Cerebellar cortex (tissue), 1 donor: ENCODE results near the gene MIA.
"Not testable (repeated sequence)": the region's sequence is repeated elsewhere in the genome, so short reads cannot be mapped to it uniquely, and the experiment has no call there.

Experiments
- DNase-seq: peaks from one replicate; pipeline ENCODE4 v3.0.0-alpha.2; 2015; ENCODE audit warnings: low spot score

MIA gene

GRCh38 chr19:40780582-40780981 is 5.3 kb downstream of the MIA start:
- DNase-seq: no peak

DNA sequence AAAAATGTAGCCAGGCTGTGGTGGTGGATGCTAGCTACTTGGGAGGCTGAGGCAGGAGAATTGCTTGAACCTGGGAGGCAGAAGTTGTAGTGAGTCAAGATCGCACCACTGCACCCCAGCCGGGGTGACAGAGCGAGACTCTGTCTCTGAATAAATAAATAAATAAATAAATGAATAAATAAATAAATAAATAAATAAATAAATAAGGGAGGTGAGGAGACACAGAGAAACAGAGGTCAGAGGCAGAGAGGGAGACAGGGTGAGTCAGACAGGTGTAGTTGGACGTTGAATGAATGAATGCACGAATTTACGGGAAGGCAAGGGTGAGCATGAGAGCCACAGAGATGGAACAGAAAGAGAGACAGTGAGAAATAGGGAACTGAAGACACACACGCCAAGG is 5.8 kb downstream of the MIA start:
- DNase-seq: no peak

DNA sequence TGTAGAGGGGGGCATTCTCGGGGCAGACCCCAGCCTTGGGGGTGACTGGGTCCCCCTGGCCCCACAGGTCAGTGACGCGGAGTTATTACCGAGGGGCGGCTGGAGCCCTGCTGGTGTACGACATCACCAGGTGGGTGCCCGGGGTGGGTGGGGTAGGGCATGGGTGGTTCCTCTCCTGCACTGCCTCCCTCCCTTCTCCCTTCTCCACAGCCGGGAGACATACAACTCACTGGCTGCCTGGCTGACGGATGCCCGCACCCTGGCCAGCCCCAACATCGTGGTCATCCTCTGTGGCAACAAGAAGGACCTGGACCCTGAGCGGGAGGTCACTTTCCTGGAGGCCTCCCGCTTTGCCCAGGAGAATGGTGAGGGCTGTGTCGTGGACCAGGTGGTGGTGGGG is 8.4 kb downstream of the MIA start:
- DNase-seq: no peak

DNA sequence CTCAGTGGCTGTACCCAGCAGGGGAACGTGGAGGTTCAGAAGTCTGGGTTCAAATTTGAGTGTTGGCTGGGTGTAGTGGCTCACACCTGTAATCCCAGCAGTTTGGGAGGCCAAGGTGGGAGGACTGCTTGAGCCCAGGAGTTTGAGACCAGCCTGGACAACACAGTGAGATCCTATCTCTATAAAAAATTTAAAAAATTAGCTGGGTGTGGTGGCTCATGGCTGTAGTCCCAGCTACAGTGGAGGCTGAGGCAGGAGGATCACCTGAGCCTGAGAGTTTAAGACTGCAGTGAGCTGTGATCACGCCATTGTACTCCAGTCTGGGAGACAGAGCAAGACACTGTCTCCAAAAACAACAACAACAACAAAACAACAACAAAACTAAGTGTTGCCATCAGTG is 8.8 kb downstream of the MIA start:
- DNase-seq: not testable (repeated sequence)

- DNase-seq: no peak
These were observed 10.2 kb downstream of the MIA start for GRCh38 chr19:40785526-40785925.

- no peak for DNase-seq
These were observed 11.0 kb downstream of the MIA start for GRCh38 chr19:40786060-40787037.

DNA sequence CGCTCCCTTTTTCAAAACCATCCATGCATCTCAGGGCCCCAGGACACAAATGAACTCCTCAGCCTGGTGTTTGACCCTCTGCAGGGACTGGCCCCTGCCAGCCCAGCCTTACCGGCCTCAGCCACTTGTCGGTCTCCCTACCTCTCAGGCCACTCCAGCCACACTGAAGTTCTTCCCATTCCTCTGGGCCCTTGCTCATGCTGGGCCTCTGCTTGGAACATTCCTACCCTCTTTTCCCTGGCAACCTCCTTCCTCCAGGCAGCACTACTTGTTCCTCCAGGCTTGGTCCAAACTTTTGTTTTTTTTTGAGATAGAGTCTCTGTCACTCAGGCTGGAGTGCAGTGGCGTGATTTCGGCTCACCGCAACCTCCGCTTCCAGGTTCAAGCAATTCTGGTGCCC is 16.0 kb downstream of the MIA start:
- no peak for DNase-seq

DNA sequence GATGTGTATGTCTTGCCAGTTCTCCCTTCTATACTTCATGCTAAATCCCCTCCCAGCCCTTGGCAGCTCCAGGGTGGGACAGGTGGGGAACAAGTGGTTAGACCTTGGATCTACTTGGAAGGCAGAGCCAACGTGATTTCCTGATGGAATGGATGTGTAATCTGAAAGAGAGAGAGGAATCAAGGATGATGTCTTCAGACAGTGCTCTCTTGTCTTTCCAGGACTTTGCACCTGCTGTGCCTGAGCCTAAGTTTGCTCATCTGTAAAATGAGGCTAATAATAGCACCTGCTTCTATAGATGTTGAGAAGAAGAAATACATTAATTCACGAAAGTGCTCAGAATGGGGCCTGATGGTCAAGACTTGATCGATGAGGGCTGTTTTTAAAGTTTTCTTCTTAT is 16.7 kb downstream of the MIA start:
- no peak for DNase-seq

- no peak for DNase-seq
These were observed 22.0 kb downstream of the MIA start for GRCh38 chr19:40797166-40797962.

DNA sequence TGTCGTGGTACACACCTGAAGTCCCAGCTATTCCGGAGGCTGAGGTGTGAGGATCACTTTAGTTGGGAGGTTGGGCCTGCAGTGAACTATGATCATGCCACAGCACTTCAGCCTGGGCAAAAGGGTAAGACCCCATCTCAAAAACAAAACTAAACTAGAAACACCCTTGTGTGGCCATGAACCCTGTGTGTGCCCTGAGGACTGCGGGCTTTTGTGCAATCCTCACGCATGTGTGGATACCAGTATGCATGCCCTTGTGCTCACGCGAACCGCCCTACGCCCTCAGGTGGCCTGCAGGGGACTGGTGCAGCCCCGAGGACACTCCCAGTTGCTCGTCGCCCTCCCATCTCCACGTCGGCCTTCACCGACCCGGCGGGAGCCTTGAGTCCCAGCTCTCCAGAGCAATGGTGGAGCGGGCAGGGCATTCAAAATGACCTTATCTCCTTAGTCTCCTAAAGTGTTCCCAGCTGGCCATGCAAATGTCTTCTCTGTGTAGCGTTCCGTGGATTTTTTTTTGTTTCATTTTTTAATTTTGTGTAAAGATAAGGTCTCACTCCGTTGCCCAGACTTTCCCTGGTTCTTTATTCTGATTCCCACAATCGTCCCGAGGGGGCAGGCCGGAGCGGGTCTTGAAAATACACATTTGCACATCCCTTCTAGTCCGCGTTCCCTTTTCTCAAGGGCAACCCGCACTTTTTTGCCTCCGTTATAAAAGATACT is 22.8 kb downstream of the MIA start:
- DNase-seq: peak; percentile 73

DNA sequence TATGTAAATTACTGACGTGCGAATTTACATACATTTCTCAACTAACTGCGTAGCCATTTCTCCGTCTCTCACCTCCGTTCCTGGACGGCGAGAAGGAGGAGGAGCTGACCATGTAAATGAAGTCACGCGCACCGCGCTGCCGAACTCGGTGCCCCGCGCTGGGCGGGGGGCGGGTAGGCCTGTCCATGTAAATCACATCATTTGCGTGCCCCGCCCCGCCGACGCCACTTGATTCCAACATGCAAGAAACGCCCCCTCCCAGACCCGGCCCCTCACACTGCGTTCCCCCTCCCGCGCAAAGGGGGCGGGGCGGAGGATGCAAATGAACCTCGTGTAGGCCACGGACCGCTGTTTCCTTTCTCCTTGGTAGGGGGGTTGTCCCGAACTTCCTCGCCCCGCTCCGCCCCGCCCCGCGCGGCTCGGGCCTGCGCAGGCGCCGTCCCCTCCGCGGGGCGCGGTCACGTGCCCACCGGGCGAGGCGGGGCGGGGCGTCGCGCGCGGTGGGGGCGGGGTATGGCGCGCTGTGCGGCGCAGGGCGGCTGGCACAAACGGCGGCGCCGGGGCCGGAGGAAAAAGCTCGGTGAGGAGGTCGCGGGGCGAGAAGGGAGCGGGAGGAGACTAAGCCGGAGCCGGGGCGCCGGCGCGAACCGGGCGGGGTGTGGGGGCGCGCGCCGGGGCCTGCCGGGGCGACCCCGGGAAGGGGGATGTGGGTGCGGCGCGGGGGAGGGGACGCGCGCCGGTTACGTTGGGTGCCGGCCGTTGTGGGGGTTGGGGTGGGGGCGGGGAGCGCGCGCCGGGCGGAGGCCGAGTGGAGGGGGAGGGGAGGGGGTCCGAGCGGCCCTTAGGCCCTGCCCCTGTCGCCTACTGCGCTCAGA is 23.6 kb downstream of the MIA start, which contains the start of gene EGLN2:
TSS of gene EGLN2 (plus strand) at position 509 of the 875 bp plus-strand sequence. CDS start 1,382 bp downstream, outside the sequence.
- DNase-seq: peak; percentile 100

DNA sequence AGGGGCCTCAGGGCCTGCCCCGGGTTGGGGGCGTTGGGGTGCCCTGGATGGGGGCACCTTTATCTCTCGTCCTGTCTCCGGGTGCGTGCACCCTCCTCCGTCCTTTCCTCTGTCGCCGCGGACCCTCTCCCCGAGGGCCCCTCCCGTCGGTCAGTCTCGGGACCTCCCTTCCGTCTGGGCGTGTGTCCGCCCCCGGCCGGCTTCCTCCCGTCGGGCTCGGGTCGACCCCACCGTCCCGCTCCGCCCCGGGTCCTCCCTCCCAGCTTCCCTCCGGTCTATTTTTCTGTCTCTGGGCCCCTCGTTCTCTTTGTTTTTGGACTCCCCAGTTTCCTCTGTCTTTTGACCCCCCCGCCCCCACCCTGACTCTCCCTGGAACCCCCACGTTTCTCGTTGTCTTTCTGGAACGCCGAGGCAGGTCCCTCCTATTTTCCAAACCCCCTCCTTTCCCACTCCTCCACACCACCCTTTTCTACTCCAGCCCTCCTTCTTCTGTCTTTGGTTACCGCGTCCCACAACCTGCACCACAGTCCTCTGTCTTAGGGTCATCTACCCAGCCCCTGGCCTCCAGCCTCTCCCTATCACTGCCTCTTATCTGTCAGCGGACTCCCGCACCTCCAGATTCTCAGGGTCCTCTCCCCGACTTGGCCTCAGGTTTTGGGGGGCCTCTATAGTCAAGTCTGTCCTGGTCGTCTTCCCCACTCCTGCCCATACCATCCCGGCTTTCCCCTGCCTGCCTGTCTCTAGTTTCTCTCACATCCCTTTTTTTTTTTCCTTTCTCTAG is 24.4 kb downstream of the MIA start:
- no peak for DNase-seq

GRCh38 chr19:40800339-40800996 is 25.1 kb downstream of the MIA start:
- no peak for DNase-seq

DNA sequence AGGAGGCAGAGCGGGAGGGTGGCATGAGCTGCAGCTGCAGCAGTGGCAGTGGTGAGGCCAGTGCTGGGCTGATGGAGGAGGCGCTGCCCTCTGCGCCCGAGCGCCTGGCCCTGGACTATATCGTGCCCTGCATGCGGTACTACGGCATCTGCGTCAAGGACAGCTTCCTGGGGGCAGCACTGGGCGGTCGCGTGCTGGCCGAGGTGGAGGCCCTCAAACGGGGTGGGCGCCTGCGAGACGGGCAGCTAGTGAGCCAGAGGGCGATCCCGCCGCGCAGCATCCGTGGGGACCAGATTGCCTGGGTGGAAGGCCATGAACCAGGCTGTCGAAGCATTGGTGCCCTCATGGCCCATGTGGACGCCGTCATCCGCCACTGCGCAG is 25.7 kb downstream of the MIA start:
- no peak for DNase-seq

- DNase-seq: no peak
These were observed 26.3 kb downstream of the MIA start for GRCh38 chr19:40801426-40802299.

- peak; percentile 66 for DNase-seq
These were observed 27.2 kb downstream of the MIA start for GRCh38 chr19:40802300-40803169.

DNA sequence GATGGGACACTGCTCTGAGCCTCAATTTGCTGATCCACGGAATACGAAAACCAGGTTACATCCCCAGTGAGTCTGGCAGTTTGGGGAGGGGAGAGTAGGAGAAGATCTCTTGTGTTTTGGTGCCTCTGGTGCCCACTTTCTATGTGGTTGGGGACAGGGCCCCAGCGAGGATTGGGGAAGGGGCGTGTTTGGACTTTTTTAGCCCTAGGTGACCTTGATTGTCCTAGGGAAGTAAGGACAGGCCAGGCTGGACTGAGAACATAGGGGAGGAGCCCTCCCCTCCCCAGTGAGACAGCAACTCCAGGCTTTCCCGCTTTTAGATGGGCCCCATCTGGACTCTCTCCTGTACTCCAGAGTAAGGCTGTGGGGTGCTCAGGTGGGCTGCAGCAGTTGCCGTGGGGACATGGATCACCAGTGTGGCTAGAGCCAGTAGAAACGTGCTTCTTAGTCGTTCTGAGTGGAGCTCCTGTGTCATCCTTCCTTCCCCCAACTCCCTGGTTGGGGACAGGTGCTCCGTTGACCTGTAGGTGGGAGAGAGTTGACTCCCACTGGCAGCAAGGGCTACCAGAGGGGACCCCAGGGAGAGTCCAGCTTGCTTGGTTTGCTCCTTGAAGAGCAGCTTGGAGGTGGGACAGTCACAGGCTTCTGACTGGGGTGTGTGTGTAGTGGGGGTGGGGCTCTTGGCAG is 28.0 kb downstream of the MIA start:
- no peak for DNase-seq
